T follicular helper cell (primary cell): ENCODE measurements around the gene TCP11L1.
A peak's percentile ranks its signal among the peaks of the same experiment; 100 is the strongest.

Experiments used
- DNase-seq: peaks from one replicate; pipeline ENCODE4 v3.0.0-alpha.2; 2020; ENCODE audit warnings: low read depth
- total RNA-seq, 2 experiments: gene quantifications; one replicate each; lab custom pipeline; 2026; lab: John Stamatoyannopoulos, UW

Gene TCP11L1, protein sequence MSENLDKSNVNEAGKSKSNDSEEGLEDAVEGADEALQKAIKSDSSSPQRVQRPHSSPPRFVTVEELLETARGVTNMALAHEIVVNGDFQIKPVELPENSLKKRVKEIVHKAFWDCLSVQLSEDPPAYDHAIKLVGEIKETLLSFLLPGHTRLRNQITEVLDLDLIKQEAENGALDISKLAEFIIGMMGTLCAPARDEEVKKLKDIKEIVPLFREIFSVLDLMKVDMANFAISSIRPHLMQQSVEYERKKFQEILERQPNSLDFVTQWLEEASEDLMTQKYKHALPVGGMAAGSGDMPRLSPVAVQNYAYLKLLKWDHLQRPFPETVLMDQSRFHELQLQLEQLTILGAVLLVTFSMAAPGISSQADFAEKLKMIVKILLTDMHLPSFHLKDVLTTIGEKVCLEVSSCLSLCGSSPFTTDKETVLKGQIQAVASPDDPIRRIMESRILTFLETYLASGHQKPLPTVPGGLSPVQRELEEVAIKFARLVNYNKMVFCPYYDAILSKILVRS
- 19.4 to 20.7 reads per million in 2 experiments for total RNA-seq

DNA sequence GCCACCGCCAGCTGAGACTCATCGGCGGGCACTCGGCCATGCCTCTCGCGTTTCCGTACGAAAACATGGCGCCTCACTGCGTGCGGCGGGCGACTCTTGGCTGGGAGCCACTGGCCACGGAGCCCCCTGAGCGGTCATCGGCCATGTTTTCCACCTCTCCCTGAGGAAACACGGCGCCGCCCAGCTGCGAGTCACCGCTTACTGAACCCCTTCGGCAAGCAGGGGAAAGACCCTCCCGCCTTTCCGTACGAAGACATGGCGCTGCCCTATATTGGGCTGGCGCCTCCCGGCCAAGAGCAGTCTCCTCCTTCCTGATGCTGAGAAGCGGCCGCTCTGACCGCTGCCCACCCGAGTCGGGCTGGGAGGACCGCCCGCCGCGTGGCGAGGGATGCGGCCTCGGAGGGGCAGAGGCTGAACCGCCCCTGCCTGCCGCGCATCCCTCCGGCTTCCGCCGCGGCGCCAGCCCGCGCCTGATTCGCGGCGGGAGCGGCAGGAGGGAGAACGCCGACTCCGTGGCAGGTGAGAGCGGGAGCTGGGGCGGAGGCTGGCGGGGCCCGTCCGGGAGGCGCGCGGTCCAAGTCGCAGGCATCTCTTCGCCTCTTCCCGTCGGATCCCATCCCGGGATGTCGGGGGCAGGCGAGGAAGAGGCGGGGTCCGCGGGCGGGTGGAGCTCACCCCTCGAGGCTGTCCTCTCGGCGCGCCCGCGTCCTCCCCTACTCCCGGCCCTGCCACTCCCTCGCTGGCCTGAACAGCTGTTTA is at the start of gene TCP11L1:
Gene TCP11L1 (plus strand): TSS at position 299 of the 759 bp plus-strand sequence. CDS start 4,202 bp downstream, outside the sequence.
- peak; percentile 74 for DNase-seq

DNA sequence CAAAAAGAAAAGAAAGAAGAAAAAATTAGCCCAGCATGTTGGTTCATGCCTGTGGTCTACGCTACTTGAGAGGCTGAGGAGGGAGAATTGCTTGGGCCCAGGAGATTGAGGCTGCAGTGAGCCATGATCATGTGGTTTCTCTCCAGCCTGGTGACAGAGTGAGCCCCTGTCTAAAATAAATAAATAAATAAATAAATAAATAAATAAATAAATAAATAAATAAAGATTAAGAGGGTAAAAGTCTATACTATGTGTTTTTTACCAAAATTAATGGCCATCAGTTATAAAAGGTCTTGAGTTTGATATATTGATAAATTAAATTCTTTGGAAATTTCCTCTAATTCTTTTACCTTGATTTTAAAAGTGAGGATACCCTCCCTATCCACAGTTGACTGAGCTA is 48.9 kb upstream of the TCP11L1 start:
- no peak for DNase-seq

- DNase-seq: no peak
Measured at GRCh38 chr11:32991427-32991826, 47.9 kb upstream of the TCP11L1 start.

GRCh38 chr11:32991898-32992297 is 47.5 kb upstream of the TCP11L1 start:
- DNase-seq: no peak

- no peak for DNase-seq
Measured at GRCh38 chr11:33000181-33000580, 39.2 kb upstream of the TCP11L1 start.

DNA sequence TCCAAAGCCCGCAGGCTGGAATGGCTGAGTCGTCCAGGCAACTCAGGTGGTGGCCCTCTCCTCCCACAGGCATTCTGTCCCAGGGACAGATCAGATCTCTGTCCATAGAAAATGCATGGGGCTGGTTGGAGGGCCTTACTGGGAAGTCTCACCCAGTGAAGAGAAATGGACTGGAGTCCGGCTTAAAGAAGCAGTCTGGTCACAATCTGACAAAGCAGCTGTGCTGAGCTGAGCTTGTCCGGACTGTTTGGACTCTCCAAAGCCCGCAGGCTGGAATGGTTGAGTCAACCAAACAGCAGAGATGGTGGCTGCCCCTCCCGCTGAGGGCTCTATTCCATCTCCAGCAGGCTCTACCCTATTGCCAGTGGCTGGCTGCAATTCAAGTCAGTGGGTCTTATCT is 38.1 kb upstream of the TCP11L1 start:
- DNase-seq: no peak

DNA sequence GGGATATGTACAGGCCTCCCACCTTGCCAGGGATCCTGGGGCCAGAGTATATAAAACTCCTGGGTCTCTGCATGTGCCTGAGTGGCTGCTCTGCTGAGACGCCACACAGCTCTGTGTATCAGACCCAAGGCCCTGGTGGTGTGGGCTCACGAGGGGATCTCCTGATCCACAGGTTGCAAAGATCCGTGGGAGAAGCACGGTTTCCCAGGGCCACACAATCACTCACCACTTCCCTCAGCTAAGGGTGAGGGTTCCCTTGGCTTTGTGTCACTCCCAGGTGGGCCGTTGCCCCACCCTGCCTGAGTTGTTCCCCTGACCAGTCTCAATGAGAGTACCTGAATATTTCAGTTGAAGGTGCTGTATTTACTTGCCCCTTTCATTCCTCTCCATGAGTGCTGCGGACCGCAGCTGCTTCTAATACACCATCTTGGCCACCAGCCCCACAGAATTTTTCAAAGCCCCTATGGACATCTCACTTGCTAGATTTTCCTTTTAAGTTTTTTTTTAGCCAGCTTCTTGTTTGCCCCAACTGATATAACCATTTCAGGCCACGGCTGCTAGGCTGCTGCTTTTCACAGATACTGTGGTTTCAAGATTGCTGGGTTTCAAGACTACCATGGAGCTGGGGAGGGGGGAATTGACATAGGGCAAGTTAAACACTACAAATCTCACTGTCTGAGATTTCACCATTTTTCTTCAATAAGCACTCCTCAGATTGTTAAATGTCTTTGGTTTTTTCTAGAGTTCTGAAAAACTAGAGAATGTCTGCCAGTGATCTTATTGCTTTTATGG is 37.4 kb upstream of the TCP11L1 start:
- no peak for DNase-seq

DNA sequence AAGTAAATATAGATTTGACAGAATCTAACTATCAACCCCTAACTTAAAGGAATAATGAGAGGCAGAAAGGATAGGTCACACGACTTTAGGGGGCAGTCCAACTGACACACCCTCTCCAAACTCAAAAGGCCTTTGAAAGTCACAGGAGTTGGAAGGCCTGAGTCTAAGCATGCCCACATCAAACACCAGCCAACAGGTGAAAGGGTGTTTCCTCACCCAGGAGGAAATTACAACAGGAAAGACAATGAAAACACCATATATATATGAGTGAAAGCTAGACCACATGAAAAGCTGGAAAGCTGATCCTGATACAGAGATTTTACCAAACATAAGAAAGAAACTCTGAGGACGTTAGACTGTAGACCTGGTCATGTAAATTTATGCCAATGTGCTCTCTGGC is 34.2 kb upstream of the TCP11L1 start:
- peak; percentile 15 for DNase-seq

DNA sequence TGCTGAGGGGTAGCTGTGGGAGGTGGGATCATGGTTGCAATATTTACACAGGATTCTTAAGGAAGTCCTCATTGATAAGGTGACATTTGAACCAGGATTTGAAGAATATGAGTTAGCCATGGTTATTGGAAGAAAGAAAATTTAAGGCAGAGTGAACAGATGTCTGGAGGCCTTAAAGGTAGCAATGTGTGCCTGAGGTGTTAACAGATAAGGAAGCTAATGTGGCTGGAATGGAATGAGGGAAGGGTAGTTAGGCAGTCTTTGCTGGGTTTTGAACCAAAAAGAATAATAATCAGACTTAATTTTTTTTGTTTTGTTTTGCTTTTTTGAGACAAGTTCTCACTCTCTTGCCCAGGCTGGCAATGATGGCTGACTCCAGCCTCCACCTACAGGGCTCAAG is 33.4 kb upstream of the TCP11L1 start:
- no peak for DNase-seq

DNA sequence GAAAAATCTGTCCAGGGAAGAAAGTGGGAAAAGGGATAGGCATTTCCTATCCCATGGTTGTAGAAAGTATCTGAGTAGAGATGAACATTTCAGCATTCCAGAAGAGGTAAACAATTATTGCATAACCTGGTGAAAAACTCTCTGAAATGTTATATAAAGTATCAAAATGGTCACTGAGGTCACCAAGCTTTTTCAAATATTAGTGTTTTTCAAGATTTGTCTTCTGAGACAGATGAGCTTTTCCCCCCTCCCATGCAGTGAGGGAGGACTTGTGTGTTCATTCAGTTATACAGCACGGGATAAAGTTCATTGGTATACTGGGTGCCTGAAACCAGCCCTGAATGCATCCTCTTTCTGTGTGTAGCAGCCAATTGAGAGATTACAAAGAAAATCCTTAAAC is 25.6 kb upstream of the TCP11L1 start:
- DNase-seq: no peak

DNA sequence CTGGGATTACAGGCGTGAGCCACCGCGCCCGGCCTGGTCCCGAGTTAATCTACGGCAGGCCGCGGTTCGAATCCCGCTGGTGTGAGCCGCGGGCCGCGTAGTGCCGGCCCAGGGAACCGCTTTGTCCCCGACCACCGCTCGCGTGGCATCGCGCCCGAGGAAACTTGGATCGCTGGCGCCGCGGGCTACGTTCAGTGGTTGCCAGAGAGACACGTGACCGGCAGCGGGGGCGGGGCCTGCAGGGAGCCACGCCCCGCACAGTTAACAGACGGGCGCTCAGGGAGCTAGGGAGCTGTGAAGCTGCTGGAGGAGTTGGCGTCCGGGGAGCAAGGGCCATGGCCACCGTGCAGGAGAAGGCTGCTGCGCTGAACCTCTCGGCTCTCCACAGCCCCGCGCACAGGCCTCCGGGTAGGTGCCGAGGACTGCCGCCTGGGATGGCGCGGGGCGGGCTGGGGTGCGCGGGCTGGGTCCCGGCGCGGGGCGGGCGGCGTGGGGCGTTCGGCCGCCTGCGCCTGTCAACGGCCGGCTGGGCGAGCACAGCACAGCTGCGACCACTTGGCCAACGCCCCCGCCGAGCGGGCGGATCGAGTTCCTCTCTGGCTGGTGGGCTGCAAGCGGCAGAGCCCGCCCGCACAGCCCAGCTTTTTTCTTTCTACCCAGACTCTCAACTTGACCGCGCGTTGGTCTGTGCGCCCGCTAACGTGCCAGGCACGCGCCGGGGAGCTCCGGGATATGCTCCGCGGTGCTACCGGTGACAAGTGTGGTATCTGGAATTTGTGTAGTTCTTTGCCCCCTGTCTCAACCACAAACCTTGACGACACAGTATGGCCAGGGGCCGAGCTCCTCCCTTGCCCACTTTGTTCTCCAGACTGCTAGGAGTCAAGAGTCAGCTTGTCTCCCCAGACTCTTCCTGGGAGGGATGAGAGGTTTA is 23.5 kb upstream of the TCP11L1 start, which contains the start of gene DEPDC7:
Gene DEPDC7 (plus strand): TSS at position 258 of the 931 bp plus-strand sequence. CDS start 78 bp downstream, at position 336.
- peak; percentile 70 for DNase-seq

GRCh38 chr11:33016654-33017053 is 22.7 kb upstream of the TCP11L1 start:
- no peak for DNase-seq

GRCh38 chr11:33017478-33017877 is 21.9 kb upstream of the TCP11L1 start:
- DNase-seq: no peak

DNA sequence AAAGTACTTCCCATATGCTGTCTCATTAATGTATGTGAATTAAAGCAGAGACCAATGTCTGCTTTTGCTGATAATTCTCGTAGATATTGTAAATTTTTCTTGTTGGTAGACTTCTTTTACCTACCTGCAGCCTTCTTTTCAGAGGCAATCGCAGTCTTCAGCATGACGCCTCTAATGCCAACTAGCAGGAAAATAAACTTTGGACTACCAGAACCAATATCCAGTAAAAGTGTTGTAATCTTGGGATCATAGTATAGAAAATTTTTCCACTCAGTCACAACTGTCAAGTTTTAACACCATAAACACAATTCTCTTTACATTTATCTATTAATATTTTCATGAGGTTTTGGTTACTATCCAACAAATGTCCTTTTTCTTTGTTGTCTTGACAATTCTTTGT is 21.4 kb upstream of the TCP11L1 start:
- no peak for DNase-seq

GRCh38 chr11:33018840-33019239 is 20.5 kb upstream of the TCP11L1 start:
- DNase-seq: no peak

DNA sequence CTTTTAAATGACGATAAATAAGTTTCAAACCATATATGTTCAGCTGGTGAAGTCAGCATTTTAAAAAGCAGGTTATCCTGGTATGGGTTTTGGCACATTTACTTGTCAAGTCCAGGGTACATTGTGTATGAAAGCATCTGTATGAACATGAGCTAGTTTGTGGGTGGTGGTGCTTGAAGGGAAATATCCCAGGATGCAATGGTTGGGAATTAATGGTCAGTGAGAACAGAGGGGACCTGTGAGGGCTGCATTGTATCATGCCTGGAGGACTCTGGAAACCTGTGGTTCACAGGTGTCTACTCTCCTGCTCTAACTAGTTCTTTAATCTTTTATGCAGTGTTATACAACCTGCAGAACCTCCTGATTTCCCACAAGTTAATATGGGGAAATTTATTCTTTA is 17.9 kb upstream of the TCP11L1 start:
- no peak for DNase-seq

DNA sequence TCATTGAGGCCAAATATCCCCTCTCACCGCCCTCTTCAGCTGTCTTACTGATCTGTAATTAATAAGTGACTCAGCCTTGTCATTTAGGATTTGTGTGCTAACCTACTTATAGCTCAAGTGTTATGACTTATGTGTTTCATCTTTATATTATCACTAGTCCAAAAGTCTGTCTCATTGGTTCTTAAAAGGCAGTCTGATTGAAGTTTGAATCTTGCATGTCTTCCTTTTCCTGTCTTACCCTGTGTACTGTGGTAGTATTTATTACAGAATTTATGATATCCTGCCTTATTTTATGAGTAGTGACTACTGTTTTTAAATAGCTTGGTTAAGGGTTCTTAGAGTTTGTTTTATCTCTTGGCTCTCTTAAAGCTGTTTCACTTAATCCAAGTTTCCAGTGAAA is 17.4 kb upstream of the TCP11L1 start:
- no peak for DNase-seq

DNA sequence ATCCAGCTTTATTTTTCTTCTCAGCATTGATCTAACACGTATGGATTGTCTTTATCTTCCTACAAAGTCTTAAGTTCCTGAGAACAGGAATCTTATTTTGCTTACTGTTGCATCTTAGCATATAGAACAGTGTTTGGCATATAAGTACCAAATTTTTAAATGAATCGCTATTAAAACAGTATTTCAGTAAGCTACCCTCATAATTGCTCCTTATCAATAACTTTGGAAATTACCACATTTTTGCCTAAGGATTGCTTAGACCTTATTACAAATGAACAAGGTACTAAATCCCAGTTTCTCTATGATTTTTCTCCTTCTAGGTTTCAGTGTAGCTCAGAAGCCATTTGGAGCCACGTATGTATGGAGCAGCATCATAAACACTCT is 14.0 kb upstream of the TCP11L1 start:
- DNase-seq: no peak

GRCh38 chr11:33027233-33027632 is 12.1 kb upstream of the TCP11L1 start:
- DNase-seq: no peak

DNA sequence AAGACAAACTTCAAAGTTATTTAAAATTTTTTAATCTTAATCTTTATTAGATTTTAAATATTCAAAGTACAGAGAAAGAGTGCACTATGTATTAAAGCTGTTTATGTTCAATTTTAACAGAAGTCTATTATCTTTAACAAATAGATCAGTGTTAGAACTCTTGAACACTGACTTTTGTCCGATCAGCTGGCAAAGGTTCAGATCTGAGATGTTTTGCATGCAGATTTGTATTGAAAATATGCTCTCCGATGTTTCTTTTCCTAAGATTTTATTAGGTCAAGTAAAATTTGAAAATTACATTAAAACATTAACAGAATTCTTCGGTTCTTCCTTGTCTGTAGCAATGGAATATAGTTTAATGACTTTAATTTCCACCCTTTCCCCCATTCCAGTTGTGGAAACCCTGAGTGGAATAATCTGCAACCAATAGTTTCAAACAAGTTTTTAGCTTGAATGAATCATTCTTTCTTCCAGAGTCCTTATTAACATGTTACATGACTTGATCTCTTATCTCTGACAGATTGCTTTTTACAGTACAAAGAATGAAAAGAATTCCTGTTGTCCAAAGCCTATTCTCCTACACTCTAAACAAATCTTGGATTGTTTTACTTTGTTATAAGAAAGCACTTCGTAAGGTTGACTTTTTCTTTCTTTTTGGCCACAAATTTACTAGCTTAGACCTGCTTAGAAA is 11.4 kb upstream of the TCP11L1 start:
- DNase-seq: no peak
